GM23338 (cell line): ENCODE data around the gene KCNT2. TPM values are rescaled to one million over a fixed set of nuclear protein-coding genes. Genes with fewer than 3 reads are reported as not detected.

Experiments used
- ATAC-seq: fragments of 200-7000 bp; cut with Tn5 transposase; 3 replicates; pipeline ENCODE4 v1.9.1; 2020
- DNase-seq: peaks from one replicate; pipeline ENCODE4 v3.0.0-alpha.2; 2015; ENCODE audit warnings: low spot score
- H2AFZ ChIP-seq: fragments of 200-600 bp; sonication (generic); 2 replicates; pipeline ENCODE4 v1.8.0; 2016; ENCODE audit warnings: antibody characterized with exemption, mild to moderate bottlenecking, moderate library complexity
- H3F3A ChIP-seq: fragments of 200-600 bp; sonication (generic); replicated peaks from 2 replicates; pipeline ENCODE4 v1.8.0; 2017; ENCODE audit warnings: antibody characterized with exemption, mixed run types, low read depth
- H3K27ac ChIP-seq: fragments of 200-600 bp; sonication (generic); 2 replicates; pipeline ENCODE4 v1.6.1; 2016; ENCODE audit warnings: low read depth
- H3K27me3 ChIP-seq: fragments of 200-600 bp; sonication (generic); 2 replicates; pipeline ENCODE4 v1.8.0; 2016; ENCODE audit warnings: mild to moderate bottlenecking, mixed run types, moderate library complexity; ENCODE audit not compliant: insufficient read depth
- H3K36me3 ChIP-seq: fragments of 200-600 bp; sonication (generic); 2 replicates; pipeline ENCODE4 v1.8.0; 2016; ENCODE audit warnings: mild to moderate bottlenecking; ENCODE audit not compliant: insufficient read depth
- H3K4me1 ChIP-seq: fragments of 200-600 bp; sonication (generic); 2 replicates; pipeline ENCODE4 v1.8.0; 2016; ENCODE audit warnings: mild to moderate bottlenecking, moderate library complexity; ENCODE audit not compliant: insufficient read depth
- H3K4me2 ChIP-seq: fragments of 200-600 bp; sonication (generic); 2 replicates; pipeline ENCODE4 v1.7.1; 2017; ENCODE audit warnings: mixed run types
- H3K4me3 ChIP-seq: fragments of 200-600 bp; sonication (generic); 2 replicates; pipeline ENCODE4 v1.6.1; 2016; ENCODE audit warnings: mixed run types
- H3K79me2 ChIP-seq: fragments of 200-600 bp; sonication (generic); replicated peaks from 2 replicates; pipeline ENCODE4 v1.8.0; 2017; ENCODE audit warnings: mild to moderate bottlenecking; ENCODE audit not compliant: insufficient read depth
- H3K9me2 ChIP-seq: fragments of 200-600 bp; sonication (generic); 2 replicates; pipeline ENCODE4 v1.8.0; 2017; ENCODE audit not compliant: insufficient read depth
- H4K20me1 ChIP-seq: fragments of 200-600 bp; sonication (generic); replicated peaks from 2 replicates; pipeline ENCODE4 v1.8.0; 2017; ENCODE audit warnings: mild to moderate bottlenecking; ENCODE audit not compliant: insufficient read depth
- H3K27ac Mint-ChIP-seq: 2 replicates; pipeline ENCODE4 v1.8.0; 2020; ENCODE audit warnings: inconsistent platforms, mild to moderate bottlenecking, moderate library complexity, mixed read lengths
- H3K27me3 Mint-ChIP-seq: 3 replicates; pipeline ENCODE4 v1.8.0; 2022; ENCODE audit warnings: low read depth, mild to moderate bottlenecking, moderate library complexity, mixed read lengths, inconsistent platforms; ENCODE audit not compliant: insufficient read depth, poor library complexity
- H3K36me3 Mint-ChIP-seq: 3 replicates; pipeline ENCODE4 v1.8.0; 2021; ENCODE audit warnings: low read depth, mild to moderate bottlenecking, inconsistent platforms, moderate library complexity, mixed read lengths
- H3K4me1 Mint-ChIP-seq: 3 replicates; pipeline ENCODE4 v1.8.0; 2020; ENCODE audit warnings: mild to moderate bottlenecking, inconsistent platforms, mixed read lengths
- H3K4me3 Mint-ChIP-seq: 3 replicates; pipeline ENCODE4 v1.8.0; 2021; ENCODE audit warnings: moderate library complexity, mild to moderate bottlenecking, inconsistent platforms, mixed read lengths
- H3K9me3 Mint-ChIP-seq: 3 replicates; pipeline ENCODE4 v1.8.0; 2020; ENCODE audit warnings: moderate library complexity, mild to moderate bottlenecking, inconsistent platforms, mixed read lengths
- CREB1 ChIP-seq: fragments of 250-450 bp; sonication (Bioruptor Pico); IDR thresholded peaks from 2 replicates; pipeline ENCODE4 v1.5.0; 2020; ENCODE audit warnings: low read depth, mild to moderate bottlenecking, moderate library complexity
- EZH2 ChIP-seq: fragments of 200-600 bp; sonication (generic); IDR thresholded peaks from one replicate; pipeline ENCODE4 v1.8.0; 2017; ENCODE audit warnings: antibody characterized with exemption, mild to moderate bottlenecking, low read depth; ENCODE audit not compliant: unreplicated experiment
- JUNB ChIP-seq: IDR thresholded peaks from one replicate; pipeline ENCODE4 v1.6.1; 2016; ENCODE audit warnings: antibody characterized with exemption; ENCODE audit not compliant: unreplicated experiment
- NANOG ChIP-seq: IDR thresholded peaks from 2 replicates; pipeline ENCODE4 v1.6.1; 2016; ENCODE audit warnings: antibody characterized with exemption, borderline replicate concordance
- POLR2AphosphoS5 ChIP-seq: IDR thresholded peaks from 2 replicates; pipeline ENCODE4 v1.6.1; 2016; ENCODE audit warnings: antibody characterized with exemption, low read depth
- ZNF114 ChIP-seq: fragments of 250-450 bp; sonication (Bioruptor Pico); IDR thresholded peaks from 2 replicates; pipeline ENCODE4 v1.5.0; 2020; ENCODE audit warnings: mild to moderate bottlenecking, moderate library complexity
- ZNF331 ChIP-seq: fragments of 250-450 bp; sonication (Bioruptor Pico); IDR thresholded peaks from 2 replicates; pipeline ENCODE4 v1.5.0; 2020; ENCODE audit warnings: low read depth, mild to moderate bottlenecking, moderate library complexity
- ZNF462 ChIP-seq: fragments of 250-450 bp; sonication (Bioruptor Pico); IDR thresholded peaks from 2 replicates; pipeline ENCODE4 v1.5.0; 2020; ENCODE audit warnings: mild to moderate bottlenecking, moderate library complexity
- polyA plus RNA-seq: library from polyadenylated mRNA; unstranded; fragments of >200 nt; fragmentation: Nextera tagmentation; extraction: Ambion mirVana; gene quantifications from 2 replicates; pipeline ENCODE4 v1.2.1, GENCODE V29; 2016
- total RNA-seq: library from RNA; depleted of rRNA; stranded (reverse); fragments of >200 nt; shearing (Covaris generic); gene quantifications from 2 replicates; pipeline ENCODE4 v1.2.3, GENCODE V29; 2014
- TF ChIP-seq, protein P1 (sequence below): IDR thresholded peaks from one replicate; pipeline ENCODE4 v1.6.1; 2018; ENCODE audit warnings: antibody characterized with exemption; ENCODE audit not compliant: unreplicated experiment
- TF ChIP-seq, protein P2 (sequence below): IDR thresholded peaks from 2 replicates; pipeline ENCODE4 v1.6.1; 2016; ENCODE audit warnings: antibody characterized with exemption

Gene KCNT2
- total and polyA plus RNA-seq, 2 experiments from 2014 or later = 5.4 to 13.4 TPM

DNA sequence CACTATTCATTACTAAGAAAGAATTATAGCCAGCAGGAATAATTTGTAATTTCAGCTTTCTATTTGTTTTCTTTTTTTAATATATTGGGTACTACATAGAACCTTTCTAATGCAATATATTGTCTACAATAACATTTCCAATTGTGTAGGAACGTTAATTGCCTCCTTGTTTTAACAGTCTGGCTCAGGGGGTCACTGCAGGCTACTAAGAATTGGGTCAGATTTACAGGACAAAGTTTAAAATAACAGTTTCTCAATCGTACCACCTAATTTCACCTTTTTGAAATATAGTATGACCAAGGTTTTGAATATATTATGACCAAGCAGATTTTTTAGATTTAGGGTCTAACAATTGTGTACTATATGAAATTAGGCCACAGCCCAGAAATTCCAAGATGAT is 46.0 kb upstream of the KCNT2 start:
- no peak overlapping the region for H2AFZ ChIP-seq
- no peak overlapping the region for H3K4me3 ChIP-seq

GRCh38 chr1:196651637-196652215 is 43.5 kb upstream of the KCNT2 start, which contains the start of gene CFH:
TSS of gene CFH (plus strand) at chr1:196652043. CDS start at chr1:196652118, 75 bp downstream.
- Histone ChIP-seq H3K4me1 (no peaks in the 10 kb centered on the region), H3K36me3 (no peaks in the 10 kb centered on the region), H3K9me2 (no peaks in the 10 kb centered on the region), H4K20me1 (no peaks in the 10 kb centered on the region), H3K27me3 (no peaks in the 10 kb centered on the region), H3K4me2 (no peak within 1 kb of the TSS), H2AFZ (peak within 1 kb of the TSS; percentile 30; the same call in 1 of the 2 replicates), H3F3A (no peaks in the 10 kb centered on the region), H3K27ac (no peak within 1 kb of the TSS), H3K4me3 (no peak within 1 kb of the TSS), H3K79me2 (no peaks in the 10 kb centered on the region)
- H3K9me3 Mint-ChIP-seq = no peaks in the 10 kb centered on the region
- no peak for ATAC-seq
- peaks cover 2% of the 10 kb centered on the region for H3K27me3 Mint-ChIP-seq
- H3K36me3 Mint-ChIP-seq = no peaks in the 10 kb centered on the region
- DNase-seq = no peak
- no peak within 1 kb of the TSS for H3K4me3 Mint-ChIP-seq
- H3K4me1 Mint-ChIP-seq = peaks cover 6% of the 10 kb centered on the region
- TF ChIP-seq POLR2AphosphoS5 (no peak), ZNF114 (no peak), ZNF462 (CRISPR knock-in tag) (no peak), ZNF331 (CRISPR knock-in tag) (no peak), JUNB (no peak)
- TF ChIP-seq, protein P1, sequence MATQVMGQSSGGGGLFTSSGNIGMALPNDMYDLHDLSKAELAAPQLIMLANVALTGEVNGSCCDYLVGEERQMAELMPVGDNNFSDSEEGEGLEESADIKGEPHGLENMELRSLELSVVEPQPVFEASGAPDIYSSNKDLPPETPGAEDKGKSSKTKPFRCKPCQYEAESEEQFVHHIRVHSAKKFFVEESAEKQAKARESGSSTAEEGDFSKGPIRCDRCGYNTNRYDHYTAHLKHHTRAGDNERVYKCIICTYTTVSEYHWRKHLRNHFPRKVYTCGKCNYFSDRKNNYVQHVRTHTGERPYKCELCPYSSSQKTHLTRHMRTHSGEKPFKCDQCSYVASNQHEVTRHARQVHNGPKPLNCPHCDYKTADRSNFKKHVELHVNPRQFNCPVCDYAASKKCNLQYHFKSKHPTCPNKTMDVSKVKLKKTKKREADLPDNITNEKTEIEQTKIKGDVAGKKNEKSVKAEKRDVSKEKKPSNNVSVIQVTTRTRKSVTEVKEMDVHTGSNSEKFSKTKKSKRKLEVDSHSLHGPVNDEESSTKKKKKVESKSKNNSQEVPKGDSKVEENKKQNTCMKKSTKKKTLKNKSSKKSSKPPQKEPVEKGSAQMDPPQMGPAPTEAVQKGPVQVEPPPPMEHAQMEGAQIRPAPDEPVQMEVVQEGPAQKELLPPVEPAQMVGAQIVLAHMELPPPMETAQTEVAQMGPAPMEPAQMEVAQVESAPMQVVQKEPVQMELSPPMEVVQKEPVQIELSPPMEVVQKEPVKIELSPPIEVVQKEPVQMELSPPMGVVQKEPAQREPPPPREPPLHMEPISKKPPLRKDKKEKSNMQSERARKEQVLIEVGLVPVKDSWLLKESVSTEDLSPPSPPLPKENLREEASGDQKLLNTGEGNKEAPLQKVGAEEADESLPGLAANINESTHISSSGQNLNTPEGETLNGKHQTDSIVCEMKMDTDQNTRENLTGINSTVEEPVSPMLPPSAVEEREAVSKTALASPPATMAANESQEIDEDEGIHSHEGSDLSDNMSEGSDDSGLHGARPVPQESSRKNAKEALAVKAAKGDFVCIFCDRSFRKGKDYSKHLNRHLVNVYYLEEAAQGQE = no peak
- TF ChIP-seq, protein P2, sequence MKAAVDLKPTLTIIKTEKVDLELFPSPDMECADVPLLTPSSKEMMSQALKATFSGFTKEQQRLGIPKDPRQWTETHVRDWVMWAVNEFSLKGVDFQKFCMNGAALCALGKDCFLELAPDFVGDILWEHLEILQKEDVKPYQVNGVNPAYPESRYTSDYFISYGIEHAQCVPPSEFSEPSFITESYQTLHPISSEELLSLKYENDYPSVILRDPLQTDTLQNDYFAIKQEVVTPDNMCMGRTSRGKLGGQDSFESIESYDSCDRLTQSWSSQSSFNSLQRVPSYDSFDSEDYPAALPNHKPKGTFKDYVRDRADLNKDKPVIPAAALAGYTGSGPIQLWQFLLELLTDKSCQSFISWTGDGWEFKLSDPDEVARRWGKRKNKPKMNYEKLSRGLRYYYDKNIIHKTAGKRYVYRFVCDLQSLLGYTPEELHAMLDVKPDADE = no peak
- no peak within 1 kb of the TSS; the same call in 1 of the 2 replicates for H3K27ac Mint-ChIP-seq

More for the DNA sequence above, 46.0 kb upstream of the KCNT2 start:
- Histone ChIP-seq H3K79me2 (no peaks in the 10 kb centered on the region), H4K20me1 (no peaks in the 10 kb centered on the region), H3K4me2 (no peak overlapping the region), H3K27me3 (no peaks in the 10 kb centered on the region), H3K36me3 (no peaks in the 10 kb centered on the region), H3K4me1 (no peaks in the 10 kb centered on the region), H3K27ac (no peak overlapping the region), H3K9me2 (no peaks in the 10 kb centered on the region), H3F3A (no peaks in the 10 kb centered on the region)
- H3K4me3 Mint-ChIP-seq = no peak overlapping the region
- H3K27ac Mint-ChIP-seq = no peak overlapping the region
- H3K9me3 Mint-ChIP-seq = no peaks in the 10 kb centered on the region; the same call in 2 of the 3 replicates
- H3K27me3 Mint-ChIP-seq = peaks cover 2% of the 10 kb centered on the region
- DNase-seq = no peak
- no peak for ATAC-seq
- H3K36me3 Mint-ChIP-seq = no peaks in the 10 kb centered on the region
- TF ChIP-seq NANOG (no peak), EZH2 (no peak), CREB1 (CRISPR knock-in tag) (no peak), JUNB (no peak)
- H3K4me1 Mint-ChIP-seq = peaks cover 6% of the 10 kb centered on the region
